Transverse colon (tissue), 4 donors: ENCODE measurements around the gene TRHDE. TPM values are rescaled to one million over a fixed set of nuclear protein-coding genes. Genes with fewer than 3 reads are reported as not detected.

Experiments
- DNase-seq: peaks from one replicate; pipeline ENCODE4 v3.0.0-alpha.2; 2019
- H3K27ac ChIP-seq, 4 donors: fragments of 200-600 bp; sonication (generic); 2 replicates each; pipeline ENCODE4 v1.5.1; 2016 to 2018; ENCODE audit warnings: inconsistent platforms in 4 of 4
- H3K27me3 ChIP-seq: fragments of 200-600 bp; sonication (generic); 2 replicates; pipeline ENCODE4 v1.5.1; 2017; ENCODE audit warnings: inconsistent platforms
- H3K36me3 ChIP-seq, 4 donors: fragments of 200-600 bp; sonication (generic); 2 replicates each; pipeline ENCODE4 v1.5.1; 2017 to 2019; ENCODE audit warnings: inconsistent platforms in 4 of 4
- H3K4me1 ChIP-seq, 4 donors: fragments of 200-600 bp; sonication (generic); 2 replicates each; pipeline ENCODE4 v1.5.1; 2017 to 2020; ENCODE audit warnings: inconsistent platforms in 4 of 4
- H3K4me3 ChIP-seq, 4 donors: fragments of 200-600 bp; sonication (generic); 1 replicate in 1 of 4; 2 replicates in 3 of 4; pipeline versions ENCODE4 v1.5.1 to v1.6.1; 2017 to 2019; ENCODE audit warnings: inconsistent platforms in 4 of 4
- H3K9me3 ChIP-seq, 2 donors: fragments of 200-600 bp; sonication (generic); 2 replicates each; pipeline ENCODE4 v1.5.1; 2017 to 2019; ENCODE audit warnings: inconsistent platforms in 2 of 2
- EP300 ChIP-seq: sonication (generic); formaldehyde crosslinking; IDR thresholded peaks from one replicate; pipeline ENCODE4 v1.6.1; 2017; ENCODE audit warnings: antibody characterized with exemption, low read depth
- POLR2A ChIP-seq: fragments of 450-650 bp; IDR thresholded peaks from one replicate; pipeline ENCODE4 v1.6.1; 2016; ENCODE audit warnings: antibody characterized with exemption, mild to moderate bottlenecking, moderate library complexity
- POLR2AphosphoS5 ChIP-seq, 3 donors: sonication (generic); formaldehyde crosslinking; IDR thresholded peaks; one replicate each; pipeline ENCODE4 v1.6.1; 2016; ENCODE audit warnings: antibody characterized with exemption in 3 of 3
- WGBS, 2 donors: methylation state at CpG; one replicate each; pipeline ENCODE4 v1.1.5; 2018; ENCODE audit warnings: low coverage in 1 of 2; 5-methylcytosine and 5-hydroxymethylcytosine counted together
- in situ Hi-C, 4 donors: fragments of 200-750 bp; cut with MboI; loops; one replicate each; pipeline versions ENCODE4 v1.15.0 to v1.15.1; 2017; ENCODE audit warnings: low sequenced_read_pairs in 3 of 4, low pct_ligation_motif_present in 1 of 4, low pct_unique_long_range_greater_than_20kb in 1 of 4
- intact Hi-C: fragments of 100-400 bp; cut with DNase I; formaldehyde crosslinking; loops from one replicate; pipeline ENCODE4 v1.15.1; 2023; ENCODE audit warnings: low total_unique reads
- total RNA-seq, 4 donors: library from RNA; depleted of rRNA; stranded (reverse); fragments of >200 nt; gene quantifications; one replicate each; pipeline ENCODE4 v1.1.0, GENCODE V29; 2016
- TF ChIP-seq, protein P1 (sequence below), 5 experiments: fragments of 200-600 bp in 3 of 5; fragments of 450-650 bp in 2 of 5; sonication (generic) in 3 of 5; IDR thresholded peaks; 1 replicate in 2 of 5; 2 replicates in 3 of 5; pipeline ENCODE4 v1.5.1; 2016 to 2017; ENCODE audit warnings: antibody characterized with exemption in 5 of 5, inconsistent platforms in 3 of 5, mild to moderate bottlenecking in 2 of 5, moderate library complexity in 1 of 5

The TRHDE gene
- total RNA-seq, 4 donors from 2014 or later = 2.4 to 18.7 (median 9.0) TPM

DNA sequence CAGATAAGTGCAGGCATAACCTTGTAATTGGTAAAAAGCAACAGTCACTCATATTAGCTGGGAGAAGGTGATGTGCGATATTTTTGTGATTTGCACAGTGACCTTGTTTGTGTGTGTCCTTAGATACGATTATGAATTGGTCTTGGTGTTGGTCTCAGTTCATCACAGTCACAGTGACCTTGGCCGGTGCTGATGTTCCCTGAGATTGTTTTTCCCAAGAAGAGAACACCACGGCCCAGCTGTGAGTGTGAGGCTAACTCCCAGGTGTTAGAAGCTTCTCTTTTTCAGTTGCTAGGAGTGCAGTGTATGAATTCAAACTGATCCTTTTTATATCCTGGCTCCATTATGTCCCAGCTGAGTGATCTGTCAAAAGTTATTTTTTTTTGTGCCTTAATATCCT lies 46.2 kb downstream of the TRHDE start:
- H3K4me1 ChIP-seq = no peaks in the 10 kb centered on the region
- H3K27me3 ChIP-seq = no peaks in the 10 kb centered on the region
- H3K27ac ChIP-seq = no peak overlapping the region
- H3K9me3 ChIP-seq = no peaks in the 10 kb centered on the region
- H3K4me3 ChIP-seq = no peak overlapping the region
- TF ChIP-seq POLR2A (no peak), EP300 (no peak), POLR2AphosphoS5 (IDR thresholded peaks at IDR 0.05) (no peak)
- TF ChIP-seq, protein P1, sequence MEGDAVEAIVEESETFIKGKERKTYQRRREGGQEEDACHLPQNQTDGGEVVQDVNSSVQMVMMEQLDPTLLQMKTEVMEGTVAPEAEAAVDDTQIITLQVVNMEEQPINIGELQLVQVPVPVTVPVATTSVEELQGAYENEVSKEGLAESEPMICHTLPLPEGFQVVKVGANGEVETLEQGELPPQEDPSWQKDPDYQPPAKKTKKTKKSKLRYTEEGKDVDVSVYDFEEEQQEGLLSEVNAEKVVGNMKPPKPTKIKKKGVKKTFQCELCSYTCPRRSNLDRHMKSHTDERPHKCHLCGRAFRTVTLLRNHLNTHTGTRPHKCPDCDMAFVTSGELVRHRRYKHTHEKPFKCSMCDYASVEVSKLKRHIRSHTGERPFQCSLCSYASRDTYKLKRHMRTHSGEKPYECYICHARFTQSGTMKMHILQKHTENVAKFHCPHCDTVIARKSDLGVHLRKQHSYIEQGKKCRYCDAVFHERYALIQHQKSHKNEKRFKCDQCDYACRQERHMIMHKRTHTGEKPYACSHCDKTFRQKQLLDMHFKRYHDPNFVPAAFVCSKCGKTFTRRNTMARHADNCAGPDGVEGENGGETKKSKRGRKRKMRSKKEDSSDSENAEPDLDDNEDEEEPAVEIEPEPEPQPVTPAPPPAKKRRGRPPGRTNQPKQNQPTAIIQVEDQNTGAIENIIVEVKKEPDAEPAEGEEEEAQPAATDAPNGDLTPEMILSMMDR (IDR thresholded peaks at IDR 0.05) = no peak
- intact Hi-C loops (no loop called here), in situ Hi-C loops (no loop called here)
- no peak for DNase-seq
- WGBS, 2 donors = 80 to 88% methylated on average over 2 to 4 of the region's 4 CpGs
- H3K36me3 ChIP-seq = no peaks in the 10 kb centered on the region

DNA sequence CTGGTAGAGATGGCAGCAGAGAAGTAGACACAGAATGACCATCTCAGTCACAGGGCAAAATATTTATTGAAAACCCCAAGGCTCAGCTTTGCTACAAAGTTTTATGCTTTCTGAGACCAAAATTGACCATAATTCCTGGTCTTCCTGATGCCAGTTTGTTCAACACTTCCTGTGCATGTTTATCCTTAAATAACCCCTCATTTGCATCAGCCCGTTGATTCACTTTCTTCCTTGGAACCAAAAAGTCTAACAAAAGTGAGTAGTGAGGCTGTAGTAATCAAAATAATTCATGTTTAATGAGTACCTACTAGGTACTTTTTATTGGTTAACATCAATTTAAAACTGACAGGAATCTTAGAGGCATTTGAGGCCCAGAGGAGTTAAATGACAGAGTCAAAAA lies 51.7 kb downstream of the TRHDE start:
- 62 to 68% methylated on average over 1 of the region's 1 CpG for WGBS, 2 donors
- DNase-seq = no peak
- Histone ChIP-seq H3K4me1 (no peaks in the 10 kb centered on the region), H3K4me3 (no peak overlapping the region), H3K9me3 (no peaks in the 10 kb centered on the region), H3K27ac (no peak overlapping the region), H3K36me3 (no peaks in the 10 kb centered on the region), H3K27me3 (no peaks in the 10 kb centered on the region)
- intact Hi-C loops = no loop called here
- TF ChIP-seq EP300 (no peak), POLR2A (no peak), POLR2AphosphoS5 (IDR thresholded peaks at IDR 0.05) (no peak)
- TF ChIP-seq, protein P1 (IDR thresholded peaks at IDR 0.05) = no peak
- in situ Hi-C loops = no loop called here

DNA sequence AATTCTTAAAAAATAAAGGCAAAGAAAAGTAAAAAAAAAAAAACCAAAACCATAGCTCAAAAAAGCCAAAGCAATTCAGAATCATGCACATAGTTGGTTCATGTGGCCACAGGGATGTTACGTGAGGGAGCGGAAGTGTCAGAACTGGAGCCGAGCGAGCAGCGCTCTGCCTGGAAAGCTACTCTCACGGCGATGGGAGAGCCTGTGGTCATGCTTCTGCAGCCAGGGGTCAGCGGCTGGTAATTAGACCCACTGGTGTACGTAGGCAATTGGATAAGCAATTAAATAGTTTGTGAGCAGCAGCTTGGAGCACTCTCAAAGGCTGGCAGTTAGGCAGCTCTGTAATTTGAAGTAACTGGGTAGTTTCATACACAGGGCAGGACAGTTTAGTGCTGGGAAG lies 58.1 kb downstream of the TRHDE start:
- Histone ChIP-seq H3K27ac (no peak overlapping the region), H3K36me3 (no peaks in the 10 kb centered on the region), H3K9me3 (no peaks in the 10 kb centered on the region), H3K4me1 (no peaks in the 10 kb centered on the region), H3K4me3 (no peak overlapping the region), H3K27me3 (no peaks in the 10 kb centered on the region)
- 53 to 61% methylated on average over 9 of the region's 9 CpGs for WGBS, 2 donors
- in situ Hi-C loops (no loop called here), intact Hi-C loops (no loop called here)
- no peak for DNase-seq
- TF ChIP-seq, protein P1 (IDR thresholded peaks at IDR 0.05) = no peak
- TF ChIP-seq POLR2AphosphoS5 (IDR thresholded peaks at IDR 0.05) = no peak
- no peak for TF ChIP-seq EP300
- no peak for TF ChIP-seq POLR2A

DNA sequence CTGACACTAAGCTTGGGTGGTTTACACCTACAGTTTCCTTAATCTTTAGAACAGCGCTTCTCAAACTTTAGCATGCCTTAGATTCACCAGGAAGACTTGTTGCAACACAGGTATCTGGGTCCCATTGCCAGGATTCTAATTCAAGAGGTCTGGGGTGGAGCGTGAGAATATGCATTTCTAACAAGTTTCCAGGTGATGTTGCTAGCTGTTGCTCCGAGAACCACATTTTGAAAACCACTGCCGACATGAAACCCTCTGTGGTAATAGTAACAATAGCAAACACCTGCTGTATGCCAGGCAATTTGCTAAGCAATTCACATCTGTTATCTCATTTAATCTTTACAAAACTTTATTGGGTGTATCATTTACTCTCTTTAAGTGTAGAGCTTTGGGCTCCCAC lies 58.6 kb downstream of the TRHDE start:
- Histone ChIP-seq H3K27me3 (no peaks in the 10 kb centered on the region), H3K27ac (no peak overlapping the region), H3K9me3 (no peaks in the 10 kb centered on the region), H3K4me1 (no peaks in the 10 kb centered on the region), H3K4me3 (no peak overlapping the region), H3K36me3 (no peaks in the 10 kb centered on the region)
- no peak for DNase-seq
- 74 to 79% methylated on average over 4 of the region's 4 CpGs for WGBS, 2 donors
- intact Hi-C loops (no loop called here), in situ Hi-C loops (no loop called here)
- TF ChIP-seq EP300 = no peak
- TF ChIP-seq, protein P1 (IDR thresholded peaks at IDR 0.05) = no peak
- TF ChIP-seq POLR2AphosphoS5 (IDR thresholded peaks at IDR 0.05) = no peak
- no peak for TF ChIP-seq POLR2A
